D721Med (cell line): ENCODE data around the gene UBE2J1.

Experiments used
- DNase-seq: peaks from one replicate; pipeline ENCODE4 v3.0.0; 2011; ENCODE audit warnings: low spot score; ENCODE audit not compliant: insufficient read length
- FAIRE-seq: peaks from 2 replicates; lab custom pipeline; 2011; peaks lifted over from hg19 to GRCh38; lab: Jason Lieb, UNC
- TF ChIP-seq, protein P1 (sequence below): IDR thresholded peaks from 2 replicates; pipeline ENCODE4 v1.5.1; 2012; ENCODE audit warnings: mild to moderate bottlenecking, control low read depth; ENCODE audit not compliant: insufficient read depth; ENCODE audit errors: missing control alignments

The UBE2J1 gene

GRCh38 chr6:89321131-89321970, 31.2 kb downstream of the UBE2J1 start:
- TF ChIP-seq, protein P1, sequence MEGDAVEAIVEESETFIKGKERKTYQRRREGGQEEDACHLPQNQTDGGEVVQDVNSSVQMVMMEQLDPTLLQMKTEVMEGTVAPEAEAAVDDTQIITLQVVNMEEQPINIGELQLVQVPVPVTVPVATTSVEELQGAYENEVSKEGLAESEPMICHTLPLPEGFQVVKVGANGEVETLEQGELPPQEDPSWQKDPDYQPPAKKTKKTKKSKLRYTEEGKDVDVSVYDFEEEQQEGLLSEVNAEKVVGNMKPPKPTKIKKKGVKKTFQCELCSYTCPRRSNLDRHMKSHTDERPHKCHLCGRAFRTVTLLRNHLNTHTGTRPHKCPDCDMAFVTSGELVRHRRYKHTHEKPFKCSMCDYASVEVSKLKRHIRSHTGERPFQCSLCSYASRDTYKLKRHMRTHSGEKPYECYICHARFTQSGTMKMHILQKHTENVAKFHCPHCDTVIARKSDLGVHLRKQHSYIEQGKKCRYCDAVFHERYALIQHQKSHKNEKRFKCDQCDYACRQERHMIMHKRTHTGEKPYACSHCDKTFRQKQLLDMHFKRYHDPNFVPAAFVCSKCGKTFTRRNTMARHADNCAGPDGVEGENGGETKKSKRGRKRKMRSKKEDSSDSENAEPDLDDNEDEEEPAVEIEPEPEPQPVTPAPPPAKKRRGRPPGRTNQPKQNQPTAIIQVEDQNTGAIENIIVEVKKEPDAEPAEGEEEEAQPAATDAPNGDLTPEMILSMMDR: no peak
- DNase-seq (no peak), FAIRE-seq (no peak)

DNA sequence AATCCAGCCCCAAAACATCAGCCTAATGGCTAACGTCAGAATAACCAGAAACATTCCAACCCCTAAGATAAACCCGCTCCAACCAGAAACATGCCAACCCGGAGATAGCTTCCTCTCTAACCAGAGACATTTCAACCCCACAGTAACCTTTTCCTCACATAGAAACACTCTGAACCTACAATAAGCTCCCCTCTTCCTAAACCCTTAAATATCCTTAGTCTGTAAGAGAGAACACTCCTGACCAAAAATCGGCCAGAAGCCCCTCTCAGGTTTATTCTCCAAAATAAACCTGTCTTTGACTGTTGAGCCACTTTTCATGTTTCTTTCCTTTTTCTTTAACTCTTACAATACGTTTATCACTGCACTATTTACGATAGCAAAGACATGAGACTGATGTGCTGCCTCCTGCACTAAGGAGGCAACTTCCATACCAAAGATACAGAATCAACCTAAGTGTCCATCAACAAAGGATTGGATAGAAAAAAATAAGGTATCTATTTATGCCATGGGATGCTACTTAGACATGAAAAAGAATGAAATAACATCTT, 32.4 kb downstream of the UBE2J1 start:
- DNase-seq: no peak
- TF ChIP-seq, protein P1: no peak
- no peak for FAIRE-seq

DNA sequence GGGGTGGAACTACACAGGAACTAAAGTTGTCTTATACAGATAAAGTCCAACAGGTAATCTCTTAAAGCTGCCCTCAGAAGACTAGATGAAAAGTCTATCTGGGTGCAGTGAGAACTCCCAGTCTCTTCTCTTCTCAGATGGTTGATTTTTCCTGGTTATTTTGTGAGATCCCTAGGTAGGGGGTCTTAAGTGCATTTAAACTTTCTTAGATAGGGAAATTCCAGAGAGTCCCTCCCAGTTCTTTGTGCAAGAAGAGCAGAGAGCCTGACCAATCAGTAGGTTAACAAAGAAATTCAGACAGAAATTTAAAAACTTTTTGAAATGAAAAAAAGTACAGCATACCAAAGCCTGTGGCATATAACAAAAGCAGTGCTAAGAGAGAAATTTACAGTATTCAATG, 35.5 kb downstream of the UBE2J1 start:
- TF ChIP-seq, protein P1: no peak
- FAIRE-seq (no peak), DNase-seq (no peak)

DNA sequence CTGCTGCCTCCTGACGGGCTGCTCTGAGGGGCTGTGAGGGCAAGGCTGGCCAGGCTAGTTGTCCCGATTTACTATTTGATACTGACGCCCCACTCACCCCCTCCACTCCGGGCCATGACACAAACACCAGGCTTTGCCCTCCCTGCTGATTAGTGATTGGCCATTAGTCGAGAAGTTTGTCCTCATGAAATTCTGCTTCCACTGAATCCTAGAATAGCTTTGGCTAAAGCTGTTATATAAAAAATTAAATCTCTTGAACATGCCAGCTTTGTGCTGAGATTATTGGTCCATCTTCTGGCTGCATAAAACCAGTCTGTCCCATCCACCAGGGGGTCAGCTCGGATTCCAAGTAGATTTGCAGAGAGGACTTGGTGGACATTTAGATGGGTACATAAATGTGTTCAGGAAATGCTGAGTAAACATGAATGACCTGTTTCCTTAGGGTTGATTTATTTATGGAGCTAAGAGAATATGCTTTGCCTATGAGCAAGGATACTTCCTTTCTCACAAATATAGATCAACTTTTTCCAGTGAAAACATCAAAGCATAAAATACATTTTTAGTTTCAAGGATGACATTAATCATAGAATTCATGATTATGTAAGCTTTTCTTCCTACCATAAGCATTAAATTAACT, 37.2 kb downstream of the UBE2J1 start, which contains the start of gene GABRR2:
TSS of gene GABRR2 (minus strand) at position 51 of the 637 bp plus-strand sequence. CDS start 134 bp downstream, outside the sequence.
- FAIRE-seq (no peak), DNase-seq (no peak)
- TF ChIP-seq, protein P1: no peak

DNA sequence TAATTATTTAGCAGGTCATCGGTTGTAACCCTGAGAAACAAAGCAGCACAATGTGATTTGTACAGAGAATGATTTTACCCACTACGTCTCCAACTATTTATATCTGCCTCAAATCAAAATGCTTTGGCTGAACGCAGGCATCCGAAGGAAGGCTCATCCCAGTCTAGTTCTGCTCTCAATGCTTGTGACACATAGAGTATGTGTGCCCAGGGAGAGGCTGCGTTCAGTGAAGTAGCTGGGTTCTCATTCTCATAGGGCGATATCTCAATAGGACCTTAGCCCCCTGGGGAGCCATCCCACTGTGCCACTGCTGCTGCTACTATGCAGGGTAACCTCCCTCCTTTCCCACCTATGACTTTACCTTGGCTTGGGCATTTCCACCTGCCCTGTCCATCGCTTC, 37.8 kb downstream of the UBE2J1 start:
- DNase-seq (no peak), FAIRE-seq (no peak)
- TF ChIP-seq, protein P1: no peak

- TF ChIP-seq, protein P1: no peak
- FAIRE-seq (no peak), DNase-seq (no peak)
Observed at GRCh38 chr6:89313006-89313405, 39.5 kb downstream of the UBE2J1 start.
